ENCODE data around the gene CALCR. TPM values are rescaled to one million over a fixed set of nuclear protein-coding genes. Genes with fewer than 3 reads are reported as not detected.

Gene CALCR
- total and polyA plus RNA-seq, 9 of the 15 experiments (the other 6 are each of a cell fraction or from before 2014, with no cell fraction given): 0.04 to 0.14 (median 0.09) TPM; not detected in 3

- no peak overlapping the region for H3K27ac ChIP-seq (ENCODE audit: extremely low read depth, low read depth, low read length)
- no peaks in the 10 kb centered on the region for H4K20me1 ChIP-seq (replicated peaks; ENCODE audit: control insufficient read depth, insufficient read depth, low read length)
- no TSS peak for BruUV-seq (replicated peaks)
- no peak overlapping the region for H2AFZ ChIP-seq (ENCODE audit: low read depth, low read length)
- H3K27me3 ChIP-seq (ENCODE audit: control insufficient read depth in 2 of 2, insufficient read depth in 2 of 2, low read length in 2 of 2): 0 out of 5 replicates have a peak, but pooled peaks cover 3 to 4% of the 10 kb centered on the region in 2 experiments
- TF ChIP-seq ZNF316 (IDR thresholded peaks at IDR 0.05) (peak; percentile 18; the same call in 1 of the 2 replicates), CC2D1A (IDR thresholded peaks at IDR 0.05) (no peak)
- DNase-seq (ENCODE audit: extremely low read depth in 1 of 4, low spot score in 3 of 4) (no peak), ATAC-seq (no peak), FAIRE-seq (no peak)
- H3K36me3 ChIP-seq (ENCODE audit: control insufficient read depth, insufficient read depth, low read length): no peaks in the 10 kb centered on the region
- no peaks in the 10 kb centered on the region for H3K9me1 ChIP-seq (ENCODE audit: control insufficient read depth, insufficient read depth, low read length)
- no peak overlapping the region for H3K4me3 ChIP-seq
- H3K4me2 ChIP-seq (ENCODE audit: insufficient read depth, low read length): no peak overlapping the region
- CTCF ChIA-PET (ENCODE audit: low intra/inter-chr PET ratio): interaction anchor here (1.6 kb wide), 1 partner anchor 109 kb away, joined by 5 read pairs; no protein-coding TSS in a partner anchor
- H3K4me1 ChIP-seq (replicated peaks in 1 of 2; ENCODE audit: control insufficient read depth in 2 of 2, insufficient read depth in 2 of 2, low read length in 2 of 2): no peaks in the 10 kb centered on the region
- in situ Hi-C loops (cut with MboI): loop anchor here (10.0 kb wide), 1 partner anchor 377 kb away; no protein-coding TSS in a partner anchor
- no peak overlapping the region for H3K9ac ChIP-seq (ENCODE audit: insufficient read depth in 1 of 2, low read depth in 2 of 2, low read length in 2 of 2)
- H3K9me3 ChIP-seq (replicated peaks; ENCODE audit: control insufficient read depth, insufficient read depth, low read depth, low read length): no peaks in the 10 kb centered on the region
- POLR2A ChIA-PET: no interaction called here
- 0% methylated on average over 2 of the region's 2 CpGs for WGBS (ENCODE audit: insufficient coverage, low coverage, missing lambda C conversion rate)
- no peaks in the 10 kb centered on the region for H3K79me2 ChIP-seq (ENCODE audit: control insufficient read depth, insufficient read depth, low read length)
- intact Hi-C loops (cut with micrococcal nuclease): loop anchor here (1.0 kb wide), 3 partner anchors 110 to 374 kb away; no protein-coding TSS in a partner anchor
These were observed 22.6 kb downstream of the CALCR start for GRCh38 chr7:93551931-93552330.

GRCh38 chr7:93551063-93551895 lies 23.2 kb downstream of the CALCR start:
- H3K27ac ChIP-seq (ENCODE audit: extremely low read depth, low read depth, low read length): no peak overlapping the region
- in situ Hi-C loops (cut with MboI) (loop anchor here (10.0 kb wide), 1 partner anchor 376 kb away; no protein-coding TSS in a partner anchor), intact Hi-C loops (cut with micrococcal nuclease) (loop anchor here (1.0 kb wide), 3 partner anchors 109 to 373 kb away; no protein-coding TSS in a partner anchor)
- WGBS (ENCODE audit: insufficient coverage, low coverage, missing lambda C conversion rate): under 1% methylated on average over 6 of the region's 6 CpGs
- no TSS peak for BruUV-seq (replicated peaks)
- no peaks in the 10 kb centered on the region for H3K36me3 ChIP-seq (ENCODE audit: control insufficient read depth, insufficient read depth, low read length)
- H4K20me1 ChIP-seq (replicated peaks; ENCODE audit: control insufficient read depth, insufficient read depth, low read length): no peaks in the 10 kb centered on the region
- peak; percentile 91 for ATAC-seq
- H3K79me2 ChIP-seq (ENCODE audit: control insufficient read depth, insufficient read depth, low read length): no peaks in the 10 kb centered on the region
- DNase-seq (ENCODE audit: extremely low read depth in 1 of 4, low spot score in 3 of 4): peak in 3 of 4 experiments; percentile 15 to 62 (median 25)
- no peaks in the 10 kb centered on the region for H3K4me1 ChIP-seq (replicated peaks in 1 of 2; ENCODE audit: control insufficient read depth in 2 of 2, insufficient read depth in 2 of 2, low read length in 2 of 2)
- ChIA-PET CTCF (ENCODE audit: low intra/inter-chr PET ratio) (interaction anchor here (0.6 to 2.8 kb wide), 4 partner anchors 108 to 488 kb away, joined by 3 to 18 read pairs (median 4); no protein-coding TSS in a partner anchor), POLR2A (interaction anchor here (0.9 kb wide), 1 partner anchor 137 kb away, joined by 3 read pairs; no protein-coding TSS in a partner anchor)
- no peak overlapping the region for H2AFZ ChIP-seq (ENCODE audit: low read depth, low read length)
- H3K4me3 ChIP-seq: no peak overlapping the region
- H3K9ac ChIP-seq (ENCODE audit: insufficient read depth in 1 of 2, low read depth in 2 of 2, low read length in 2 of 2): no peak overlapping the region
- no peaks in the 10 kb centered on the region for H3K9me1 ChIP-seq (ENCODE audit: control insufficient read depth, insufficient read depth, low read length)
- H3K27me3 ChIP-seq (ENCODE audit: control insufficient read depth in 2 of 2, insufficient read depth in 2 of 2, low read length in 2 of 2): 0 out of 5 replicates have a peak, but pooled peaks cover 3 to 4% of the 10 kb centered on the region in 2 experiments
- no peaks in the 10 kb centered on the region for H3K9me3 ChIP-seq (replicated peaks; ENCODE audit: control insufficient read depth, insufficient read depth, low read depth, low read length)
- H3K4me2 ChIP-seq (ENCODE audit: insufficient read depth, low read length): no peak overlapping the region
- FAIRE-seq: peak; percentile 88
- TF ChIP-seq SRSF1 (IDR thresholded peaks at IDR 0.05; ENCODE audit: low read depth, low read length): no peak
- peak; percentile 69 for TF ChIP-seq SMC3 (conservative IDR thresholded peaks at IDR 0.05; ENCODE audit: insufficient read depth, low read depth, low read length)
- no peak for TF ChIP-seq ZNF121 (CRISPR knock-in tag; conservative IDR thresholded peaks at IDR 0.05)
- peak; percentile 19; the same call in 1 of the 2 replicates for TF ChIP-seq MAFG (tag; conservative IDR thresholded peaks at IDR 0.05)
- TF ChIP-seq RAD21 (CRISPR knock-in tag; conservative IDR thresholded peaks at IDR 0.05 in 1 of 2, IDR thresholded peaks at IDR 0.05 in 1 of 2): peak; percentile 56 to 69

Data from K562 (cell line).